Loucy (cell line): ENCODE measurements around the gene ZNF595.
A peak's percentile ranks its signal among the peaks of the same experiment; 100 is the strongest.

ENCODE experiments used
- H2AFZ ChIP-seq: fragments of 200-600 bp; sonication (generic); 2 replicates; pipeline ENCODE4 v1.6.0; 2016; ENCODE audit warnings: antibody characterized with exemption, mild to moderate bottlenecking, low read length, moderate library complexity
- H3F3A ChIP-seq: fragments of 200-600 bp; 2 replicates; pipeline ENCODE4 v1.6.0; 2016; ENCODE audit warnings: antibody characterized with exemption, low read depth, mild to moderate bottlenecking
- H3K27me3 ChIP-seq: fragments of 200-600 bp; sonication (generic); 2 replicates; pipeline ENCODE4 v1.6.1; 2014; ENCODE audit warnings: low read length, mild to moderate bottlenecking; ENCODE audit not compliant: insufficient read depth, poor library complexity, severe bottlenecking
- H3K36me3 ChIP-seq: fragments of 200-600 bp; sonication (generic); 2 replicates; pipeline ENCODE4 v1.6.1; 2016; ENCODE audit warnings: low read length; ENCODE audit not compliant: insufficient read depth
- H3K4me1 ChIP-seq: fragments of 200-600 bp; sonication (generic); 2 replicates; pipeline ENCODE4 v1.5.1; 2014; ENCODE audit warnings: low read length, mild to moderate bottlenecking; ENCODE audit not compliant: insufficient read depth, poor library complexity, severe bottlenecking
- H3K4me2 ChIP-seq: fragments of 200-600 bp; sonication (generic); 2 replicates; pipeline ENCODE4 v1.6.0; 2014; ENCODE audit warnings: antibody characterized with exemption, low read length, low read depth, mild to moderate bottlenecking; ENCODE audit not compliant: poor library complexity, severe bottlenecking
- H3K4me3 ChIP-seq: fragments of 200-600 bp; sonication (generic); 2 replicates; pipeline ENCODE4 v1.5.1; 2014; ENCODE audit warnings: low read length, mild to moderate bottlenecking, mixed read lengths; ENCODE audit not compliant: poor library complexity, severe bottlenecking
- H3K79me2 ChIP-seq: fragments of 200-600 bp; sonication (generic); 2 replicates; pipeline ENCODE4 v1.6.1; 2014; ENCODE audit warnings: low read length; ENCODE audit not compliant: insufficient read depth
- H3K9ac ChIP-seq: fragments of 200-600 bp; sonication (generic); 2 replicates; pipeline ENCODE4 v1.6.0; 2014; ENCODE audit warnings: mild to moderate bottlenecking, low read depth, low read length, moderate library complexity; ENCODE audit not compliant: poor library complexity, severe bottlenecking
- H3K9me2 ChIP-seq: fragments of 200-600 bp; sonication (generic); replicated peaks from 2 replicates; pipeline ENCODE4 v1.6.1; 2016; ENCODE audit warnings: low read depth, low read length, mixed read lengths
- H3K9me3 ChIP-seq: fragments of 200-600 bp; sonication (generic); 2 replicates; pipeline ENCODE4 v1.6.1; 2014; ENCODE audit warnings: mild to moderate bottlenecking, antibody characterized with exemption, low read length, low read depth; ENCODE audit not compliant: insufficient read depth
- H4K20me1 ChIP-seq: fragments of 200-600 bp; sonication (generic); 2 replicates; pipeline ENCODE4 v1.6.0; 2014; ENCODE audit warnings: antibody characterized with exemption, low read length, mild to moderate bottlenecking; ENCODE audit not compliant: insufficient read depth, poor library complexity, severe bottlenecking
- CTCF ChIP-seq: fragments of 200-600 bp; sonication (generic); conservative IDR thresholded peaks from 2 replicates; pipeline ENCODE4 v1.5.1; 2014; ENCODE audit warnings: mild to moderate bottlenecking, antibody characterized with exemption, low read length
- EZH2phosphoT487 ChIP-seq: fragments of 200-600 bp; IDR thresholded peaks from 2 replicates; pipeline ENCODE4 v1.6.1; 2018; ENCODE audit warnings: antibody characterized with exemption, mild to moderate bottlenecking, moderate library complexity, borderline replicate concordance

Gene ZNF595

GRCh38 chr4:124275-125081 is 71.4 kb downstream of the ZNF595 start, which contains the start of gene ZNF718:
Gene ZNF718, plus strand, starts transcription at chr4:124501. Its CDS starts 170 bp downstream, at chr4:124671.
- Histone ChIP-seq H3F3A (peaks cover 11% of the 10 kb centered on the region; the same call in 1 of the 2 replicates), H3K79me2 (peaks cover 54% of the 10 kb centered on the region), H2AFZ (0 out of 2 replicates have a peak within 1 kb of the TSS, but pooled peaks have one; percentile 11), H3K4me3 (peak within 1 kb of the TSS; percentile 74), H3K9ac (peak within 1 kb of the TSS; percentile 84), H3K4me2 (peak within 1 kb of the TSS; percentile 70), H3K9me2 (no peaks in the 10 kb centered on the region), H4K20me1 (no peaks in the 10 kb centered on the region), H3K27me3 (peaks cover 4% of the 10 kb centered on the region), H3K4me1 (peaks cover 59% of the 10 kb centered on the region), H3K9me3 (peaks cover 8% of the 10 kb centered on the region), H3K36me3 (peaks cover 25% of the 10 kb centered on the region)
- no peak for TF ChIP-seq EZH2phosphoT487
- TF ChIP-seq CTCF: no peak

- no peaks in the 10 kb centered on the region for H4K20me1 ChIP-seq
- no peaks in the 10 kb centered on the region for H3K9me2 ChIP-seq
- H3F3A ChIP-seq: peaks cover 11% of the 10 kb centered on the region; the same call in 1 of the 2 replicates
- no peak for TF ChIP-seq EZH2phosphoT487
- no peak for TF ChIP-seq CTCF
- no peak overlapping the region for H2AFZ ChIP-seq
- peaks cover 4% of the 10 kb centered on the region for H3K27me3 ChIP-seq
- peaks cover 58% of the 10 kb centered on the region for H3K4me1 ChIP-seq
- peak overlapping the region; percentile 74 for H3K4me3 ChIP-seq
- H3K4me2 ChIP-seq: peak overlapping the region; percentile 70
- H3K9ac ChIP-seq: peak overlapping the region; percentile 84
- H3K36me3 ChIP-seq: peaks cover 25% of the 10 kb centered on the region
- peaks cover 62% of the 10 kb centered on the region for H3K79me2 ChIP-seq
- peaks cover 8% of the 10 kb centered on the region for H3K9me3 ChIP-seq
Measured at GRCh38 chr4:125091-125771, 72.1 kb downstream of the ZNF595 start.

- Histone ChIP-seq H3K27me3 (peaks cover 4% of the 10 kb centered on the region), H2AFZ (no peak overlapping the region), H3K4me2 (peak overlapping the region; percentile 70), H3K79me2 (peaks cover 67% of the 10 kb centered on the region), H3K4me3 (peak overlapping the region; percentile 74), H3F3A (peaks cover 8% of the 10 kb centered on the region; the same call in 1 of the 2 replicates), H4K20me1 (no peaks in the 10 kb centered on the region), H3K9me2 (no peaks in the 10 kb centered on the region), H3K9ac (peak overlapping the region; percentile 84), H3K9me3 (peaks cover 10% of the 10 kb centered on the region), H3K36me3 (peaks cover 29% of the 10 kb centered on the region), H3K4me1 (peaks cover 52% of the 10 kb centered on the region)
- TF ChIP-seq CTCF (no peak), EZH2phosphoT487 (no peak)
Measured at GRCh38 chr4:125833-126232, 72.7 kb downstream of the ZNF595 start.
